ENCODE data around the gene NAGLU. TPM values are rescaled to one million over a fixed set of nuclear protein-coding genes. Genes with fewer than 3 reads are reported as not detected.

Gene NAGLU
- total RNA-seq, 1 donor from 2014 or later = 22.2 TPM

- intact Hi-C loops (cut with micrococcal nuclease) = no loop called here
Observed at GRCh38 chr17:42584880-42585279, 48.8 kb downstream of the NAGLU start.

- intact Hi-C loops (cut with micrococcal nuclease) = no loop called here
Observed at GRCh38 chr17:42585353-42585752, 49.3 kb downstream of the NAGLU start.

GRCh38 chr17:42586514-42587230 is 50.6 kb downstream of the NAGLU start:
- intact Hi-C loops (cut with micrococcal nuclease) = no loop called here

GRCh38 chr17:42590886-42591285 is 54.8 kb downstream of the NAGLU start:
- intact Hi-C loops (cut with micrococcal nuclease) = no loop called here

- intact Hi-C loops (cut with micrococcal nuclease) = no loop called here
Observed at GRCh38 chr17:42591411-42591810, 55.4 kb downstream of the NAGLU start.

Other genes starting within 250 kb of the NAGLU start
- gene STAT5A, start 247.7 kb upstream of the NAGLU start, total RNA-seq = 160 and 170 TPM in 2 replicates
- 230 and 240 TPM in 2 replicates for gene STAT3, start 147.8 kb upstream of the NAGLU start, total RNA-seq
- 1.9 TPM in 2 replicates for gene CAVIN1, start 113.0 kb upstream of the NAGLU start, total RNA-seq
- 25.3 and 27.7 TPM in 2 replicates for gene ATP6V0A1, start 77.4 kb upstream of the NAGLU start, total RNA-seq
- gene HSD17B1, start 16.7 kb downstream of the NAGLU start, total RNA-seq = 0.34 and 0.59 TPM in 2 replicates
- gene COASY, start 25.9 kb downstream of the NAGLU start, total RNA-seq = 74.3 and 80.3 TPM in 2 replicates
- 72.9 and 75.0 TPM in 2 replicates for gene MLX, start 30.9 kb downstream of the NAGLU start, total RNA-seq
- gene PSMC3IP, start 41.5 kb downstream of the NAGLU start, total RNA-seq = 17.3 and 18.0 TPM in 2 replicates
- gene RETREG3, start 73.1 kb downstream of the NAGLU start, total RNA-seq = 73.4 and 75.5 TPM in 2 replicates
- gene TUBG1, start 73.4 kb downstream of the NAGLU start, total RNA-seq = 54.7 and 60.5 TPM in 2 replicates
- 8.1 and 9.4 TPM in 2 replicates for gene TUBG2, start 123.0 kb downstream of the NAGLU start, total RNA-seq
- gene PLEKHH3, start 140.8 kb downstream of the NAGLU start, total RNA-seq = 0.61 and 1.8 TPM in 2 replicates
- gene CCR10, start 145.6 kb downstream of the NAGLU start, total RNA-seq = 0.81 and 1.0 TPM in 2 replicates
- 2.2 and 2.8 TPM in 2 replicates for gene CNTNAP1, start 146.3 kb downstream of the NAGLU start, total RNA-seq
- 49.8 and 54.7 TPM in 2 replicates for gene EZH1, start 208.8 kb downstream of the NAGLU start, total RNA-seq
- not detected in 2 replicates for gene RAMP2, start 225.0 kb downstream of the NAGLU start, total RNA-seq
- 59.0 and 65.1 TPM in 2 replicates for gene VPS25, start 237.2 kb downstream of the NAGLU start, total RNA-seq
- 0.15 and 0.22 TPM in 2 replicates for gene WNK4, start 244.4 kb downstream of the NAGLU start, total RNA-seq